Stimulated activated effector memory CD8-positive, alpha-beta T cell treated with anti-CD3 and anti-CD28 coated beads, Interleukin-12 subunit alpha, Interleukin-12 subunit beta, amount 100 ng/mL, for 72 hours (primary cell): ENCODE results near the gene ROR2.

ENCODE experiments used
- ATAC-seq: fragments of 150-1000 bp; cut with Tn5 transposase; 2 replicates; pipeline ENCODE4 v1.10.0; 2021
- DNase-seq, 2 donors: peaks; one replicate each; pipeline ENCODE4 v3.0.0; 2021 to 2022; ENCODE audit warnings: low spot score in 2 of 2
- H3K27ac Mint-ChIP-seq: one replicate; pipeline ENCODE4 v1.8.0; 2022; ENCODE audit warnings: mild to moderate bottlenecking, mixed read lengths
- H3K36me3 Mint-ChIP-seq: one replicate; pipeline ENCODE4 v1.8.0; 2022; ENCODE audit warnings: mild to moderate bottlenecking, mixed read lengths
- H3K4me1 Mint-ChIP-seq: one replicate; pipeline ENCODE4 v1.8.0; 2022; ENCODE audit warnings: mixed read lengths
- H3K4me3 Mint-ChIP-seq: one replicate; pipeline ENCODE4 v1.8.0; 2022; ENCODE audit warnings: mild to moderate bottlenecking, mixed read lengths
- H3K9me3 Mint-ChIP-seq: one replicate; pipeline ENCODE4 v1.8.0; 2022; ENCODE audit warnings: mixed read lengths

ROR2 gene

GRCh38 chr9:91773156-91773555 is 176.9 kb downstream of the ROR2 start:
- peaks cover 20% of the 10 kb centered on the region for H3K4me1 Mint-ChIP-seq
- DNase-seq: no peak
- no peaks in the 10 kb centered on the region for H3K9me3 Mint-ChIP-seq
- H3K27ac Mint-ChIP-seq: no peak overlapping the region
- H3K36me3 Mint-ChIP-seq: no peaks in the 10 kb centered on the region
- no peak overlapping the region for H3K4me3 Mint-ChIP-seq
- no peak for ATAC-seq

- DNase-seq (no peak), ATAC-seq (no peak)
- H3K36me3 Mint-ChIP-seq: no peaks in the 10 kb centered on the region
- H3K27ac Mint-ChIP-seq: no peak overlapping the region
- H3K4me1 Mint-ChIP-seq: peaks cover 15% of the 10 kb centered on the region
- no peak overlapping the region for H3K4me3 Mint-ChIP-seq
- no peaks in the 10 kb centered on the region for H3K9me3 Mint-ChIP-seq
Measured at GRCh38 chr9:91771864-91772263, 178.2 kb downstream of the ROR2 start.

GRCh38 chr9:91771027-91771426 is 179.0 kb downstream of the ROR2 start:
- Mint-ChIP-seq H3K27ac (no peak overlapping the region), H3K36me3 (no peaks in the 10 kb centered on the region), H3K4me3 (no peak overlapping the region), H3K4me1 (peaks cover 7% of the 10 kb centered on the region), H3K9me3 (no peaks in the 10 kb centered on the region)
- ATAC-seq (no peak), DNase-seq (no peak)

GRCh38 chr9:91770229-91770628 is 179.8 kb downstream of the ROR2 start:
- H3K4me3 Mint-ChIP-seq: no peak overlapping the region
- peaks cover 2% of the 10 kb centered on the region for H3K4me1 Mint-ChIP-seq
- no peak for DNase-seq
- H3K27ac Mint-ChIP-seq: no peak overlapping the region
- no peaks in the 10 kb centered on the region for H3K36me3 Mint-ChIP-seq
- ATAC-seq: no peak
- H3K9me3 Mint-ChIP-seq: no peaks in the 10 kb centered on the region

GRCh38 chr9:91768977-91769916 is 180.8 kb downstream of the ROR2 start:
- no peak overlapping the region for H3K27ac Mint-ChIP-seq
- peaks cover 3% of the 10 kb centered on the region for H3K9me3 Mint-ChIP-seq
- no peak overlapping the region for H3K4me3 Mint-ChIP-seq
- H3K36me3 Mint-ChIP-seq: no peaks in the 10 kb centered on the region
- no peaks in the 10 kb centered on the region for H3K4me1 Mint-ChIP-seq
- no peak for ATAC-seq
- DNase-seq: no peak

- H3K4me3 Mint-ChIP-seq: no peak overlapping the region
- no peaks in the 10 kb centered on the region for H3K4me1 Mint-ChIP-seq
- peaks cover 3% of the 10 kb centered on the region for H3K9me3 Mint-ChIP-seq
- no peaks in the 10 kb centered on the region for H3K36me3 Mint-ChIP-seq
- no peak for DNase-seq
- no peak for ATAC-seq
- no peak overlapping the region for H3K27ac Mint-ChIP-seq
Measured at GRCh38 chr9:91768507-91768906, 181.5 kb downstream of the ROR2 start.

- no peak overlapping the region for H3K27ac Mint-ChIP-seq
- DNase-seq: no peak
- ATAC-seq: no peak
- no peaks in the 10 kb centered on the region for H3K36me3 Mint-ChIP-seq
- H3K9me3 Mint-ChIP-seq: peaks cover 3% of the 10 kb centered on the region
- no peak overlapping the region for H3K4me3 Mint-ChIP-seq
- no peaks in the 10 kb centered on the region for H3K4me1 Mint-ChIP-seq
Measured at GRCh38 chr9:91766315-91767069, 183.5 kb downstream of the ROR2 start.

GRCh38 chr9:91765296-91765695 is 184.7 kb downstream of the ROR2 start:
- no peaks in the 10 kb centered on the region for H3K4me1 Mint-ChIP-seq
- ATAC-seq (no peak), DNase-seq (no peak)
- no peaks in the 10 kb centered on the region for H3K36me3 Mint-ChIP-seq
- no peak overlapping the region for H3K27ac Mint-ChIP-seq
- peaks cover 3% of the 10 kb centered on the region for H3K9me3 Mint-ChIP-seq
- H3K4me3 Mint-ChIP-seq: no peak overlapping the region

- H3K9me3 Mint-ChIP-seq: peaks cover 3% of the 10 kb centered on the region
- H3K36me3 Mint-ChIP-seq: no peaks in the 10 kb centered on the region
- DNase-seq (no peak), ATAC-seq (no peak)
- no peak overlapping the region for H3K4me3 Mint-ChIP-seq
- no peaks in the 10 kb centered on the region for H3K4me1 Mint-ChIP-seq
- H3K27ac Mint-ChIP-seq: no peak overlapping the region
Measured at GRCh38 chr9:91764661-91765060, 185.4 kb downstream of the ROR2 start.

GRCh38 chr9:91761362-91761761 is 188.7 kb downstream of the ROR2 start:
- no peak for DNase-seq
- peaks cover 6% of the 10 kb centered on the region for H3K4me1 Mint-ChIP-seq
- no peak overlapping the region for H3K4me3 Mint-ChIP-seq
- H3K36me3 Mint-ChIP-seq: no peaks in the 10 kb centered on the region
- no peak for ATAC-seq
- no peak overlapping the region for H3K27ac Mint-ChIP-seq
- H3K9me3 Mint-ChIP-seq: peaks cover 3% of the 10 kb centered on the region

- DNase-seq (no peak), ATAC-seq (no peak)
- Mint-ChIP-seq H3K9me3 (peaks cover 3% of the 10 kb centered on the region), H3K4me1 (peaks cover 6% of the 10 kb centered on the region), H3K36me3 (no peaks in the 10 kb centered on the region), H3K4me3 (no peak overlapping the region), H3K27ac (no peak overlapping the region)
Measured at GRCh38 chr9:91760906-91761305, 189.1 kb downstream of the ROR2 start.

- Mint-ChIP-seq H3K4me1 (peaks cover 6% of the 10 kb centered on the region), H3K4me3 (no peak overlapping the region), H3K27ac (no peak overlapping the region), H3K9me3 (no peaks in the 10 kb centered on the region), H3K36me3 (no peaks in the 10 kb centered on the region)
- ATAC-seq (peak; percentile 70), DNase-seq (peak; percentile 33 to 80)
Measured at GRCh38 chr9:91758491-91758981, 191.5 kb downstream of the ROR2 start.

GRCh38 chr9:91757782-91758181 is 192.2 kb downstream of the ROR2 start:
- H3K4me1 Mint-ChIP-seq: peaks cover 6% of the 10 kb centered on the region
- ATAC-seq: no peak
- H3K36me3 Mint-ChIP-seq: no peaks in the 10 kb centered on the region
- no peak overlapping the region for H3K27ac Mint-ChIP-seq
- H3K9me3 Mint-ChIP-seq: no peaks in the 10 kb centered on the region
- DNase-seq: no peak
- no peak overlapping the region for H3K4me3 Mint-ChIP-seq

- ATAC-seq (no peak), DNase-seq (no peak)
- Mint-ChIP-seq H3K27ac (no peak overlapping the region), H3K4me1 (peaks cover 6% of the 10 kb centered on the region), H3K4me3 (no peak overlapping the region), H3K9me3 (no peaks in the 10 kb centered on the region), H3K36me3 (no peaks in the 10 kb centered on the region)
Measured at GRCh38 chr9:91756510-91756780, 193.6 kb downstream of the ROR2 start.

- DNase-seq: no peak
- peaks cover 6% of the 10 kb centered on the region for H3K4me1 Mint-ChIP-seq
- H3K4me3 Mint-ChIP-seq: no peak overlapping the region
- no peak overlapping the region for H3K27ac Mint-ChIP-seq
- ATAC-seq: no peak
- H3K9me3 Mint-ChIP-seq: no peaks in the 10 kb centered on the region
- H3K36me3 Mint-ChIP-seq: no peaks in the 10 kb centered on the region
Measured at GRCh38 chr9:91755761-91756509, 194.1 kb downstream of the ROR2 start.
